Mammary epithelial cell (primary cell): ENCODE measurements around the gene ME3.

Source experiments
- EZH2 ChIP-seq: IDR thresholded peaks from 2 replicates; pipeline ENCODE4 v1.6.1; 2012; ENCODE audit warnings: low read length, inconsistent platforms, borderline replicate concordance
- TF ChIP-seq, protein P1 (sequence below), 2 donors: IDR thresholded peaks in 1 of 2; conservative IDR thresholded peaks in 1 of 2; 2 replicates each; pipeline ENCODE4 v1.5.1; 2011 to 2012; ENCODE audit warnings: inconsistent platforms in 2 of 2, low read length in 2 of 2, mild to moderate bottlenecking in 2 of 2, control low read depth in 1 of 2, low read depth in 1 of 2; ENCODE audit not compliant: insufficient read depth in 1 of 2; ENCODE audit errors: extremely low read depth in 1 of 2

DNA sequence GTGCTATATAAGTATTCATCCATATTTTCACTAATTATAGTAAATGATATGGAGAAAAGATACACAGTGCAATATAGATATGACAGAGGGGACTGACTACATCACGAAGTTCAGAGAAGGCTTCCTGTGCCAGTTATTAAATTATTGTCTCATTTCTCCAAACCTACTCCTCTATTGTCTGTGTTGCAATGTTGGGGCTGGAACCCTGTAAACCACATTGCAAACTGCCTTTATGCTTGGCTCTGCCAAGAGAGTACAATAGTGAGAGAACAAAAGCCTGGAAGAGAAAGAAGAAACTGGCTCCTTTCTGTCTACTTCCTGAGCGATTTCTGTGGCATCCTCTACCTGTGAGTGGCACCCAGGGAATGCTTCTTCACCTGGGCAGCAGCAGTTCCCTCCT is 46.4 kb downstream of the ME3 start:
- TF ChIP-seq, protein P1, sequence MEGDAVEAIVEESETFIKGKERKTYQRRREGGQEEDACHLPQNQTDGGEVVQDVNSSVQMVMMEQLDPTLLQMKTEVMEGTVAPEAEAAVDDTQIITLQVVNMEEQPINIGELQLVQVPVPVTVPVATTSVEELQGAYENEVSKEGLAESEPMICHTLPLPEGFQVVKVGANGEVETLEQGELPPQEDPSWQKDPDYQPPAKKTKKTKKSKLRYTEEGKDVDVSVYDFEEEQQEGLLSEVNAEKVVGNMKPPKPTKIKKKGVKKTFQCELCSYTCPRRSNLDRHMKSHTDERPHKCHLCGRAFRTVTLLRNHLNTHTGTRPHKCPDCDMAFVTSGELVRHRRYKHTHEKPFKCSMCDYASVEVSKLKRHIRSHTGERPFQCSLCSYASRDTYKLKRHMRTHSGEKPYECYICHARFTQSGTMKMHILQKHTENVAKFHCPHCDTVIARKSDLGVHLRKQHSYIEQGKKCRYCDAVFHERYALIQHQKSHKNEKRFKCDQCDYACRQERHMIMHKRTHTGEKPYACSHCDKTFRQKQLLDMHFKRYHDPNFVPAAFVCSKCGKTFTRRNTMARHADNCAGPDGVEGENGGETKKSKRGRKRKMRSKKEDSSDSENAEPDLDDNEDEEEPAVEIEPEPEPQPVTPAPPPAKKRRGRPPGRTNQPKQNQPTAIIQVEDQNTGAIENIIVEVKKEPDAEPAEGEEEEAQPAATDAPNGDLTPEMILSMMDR (conservative IDR thresholded peaks at IDR 0.05 in 1 of 2, IDR thresholded peaks at IDR 0.05 in 1 of 2; ENCODE audit: extremely low read depth in 1 of 2, insufficient read depth in 1 of 2, low read depth in 1 of 2, low read length in 2 of 2) = no peak
- TF ChIP-seq EZH2 = no peak
